Measurements from ENCODE around the gene OVCA2.

Gene OVCA2

DNA sequence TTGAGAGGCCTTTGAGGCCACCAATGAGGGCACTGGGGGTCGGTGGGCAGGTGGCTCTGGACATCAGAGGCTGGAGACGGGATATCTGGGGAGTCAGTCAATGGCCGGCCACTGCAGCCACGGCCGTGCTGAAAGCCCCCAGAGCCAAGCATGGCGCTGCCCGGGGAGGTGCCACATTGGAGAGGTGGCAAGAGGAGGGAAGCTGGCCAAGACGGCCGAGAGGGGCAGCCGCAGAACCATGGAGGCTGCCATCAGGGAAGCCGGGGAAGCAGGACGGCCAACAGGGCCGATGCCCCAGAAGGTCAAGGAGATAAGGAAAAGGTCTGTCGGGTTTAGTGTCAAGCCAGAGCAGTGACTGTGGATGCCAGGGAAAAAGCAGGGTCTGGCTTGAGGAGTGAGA, 26.5 kb upstream of the OVCA2 start:
- H3K4me3 ChIP-seq (replicated peaks in 1 of 2; ENCODE audit: low read depth in 2 of 2, low read length in 2 of 2): no peak overlapping the region
- no peak for DNase-seq (ENCODE audit: low read depth in 2 of 2)
- TF ChIP-seq, protein P1, sequence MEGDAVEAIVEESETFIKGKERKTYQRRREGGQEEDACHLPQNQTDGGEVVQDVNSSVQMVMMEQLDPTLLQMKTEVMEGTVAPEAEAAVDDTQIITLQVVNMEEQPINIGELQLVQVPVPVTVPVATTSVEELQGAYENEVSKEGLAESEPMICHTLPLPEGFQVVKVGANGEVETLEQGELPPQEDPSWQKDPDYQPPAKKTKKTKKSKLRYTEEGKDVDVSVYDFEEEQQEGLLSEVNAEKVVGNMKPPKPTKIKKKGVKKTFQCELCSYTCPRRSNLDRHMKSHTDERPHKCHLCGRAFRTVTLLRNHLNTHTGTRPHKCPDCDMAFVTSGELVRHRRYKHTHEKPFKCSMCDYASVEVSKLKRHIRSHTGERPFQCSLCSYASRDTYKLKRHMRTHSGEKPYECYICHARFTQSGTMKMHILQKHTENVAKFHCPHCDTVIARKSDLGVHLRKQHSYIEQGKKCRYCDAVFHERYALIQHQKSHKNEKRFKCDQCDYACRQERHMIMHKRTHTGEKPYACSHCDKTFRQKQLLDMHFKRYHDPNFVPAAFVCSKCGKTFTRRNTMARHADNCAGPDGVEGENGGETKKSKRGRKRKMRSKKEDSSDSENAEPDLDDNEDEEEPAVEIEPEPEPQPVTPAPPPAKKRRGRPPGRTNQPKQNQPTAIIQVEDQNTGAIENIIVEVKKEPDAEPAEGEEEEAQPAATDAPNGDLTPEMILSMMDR (IDR thresholded peaks at IDR 0.05; ENCODE audit: low read depth, low read length): no peak

DNA sequence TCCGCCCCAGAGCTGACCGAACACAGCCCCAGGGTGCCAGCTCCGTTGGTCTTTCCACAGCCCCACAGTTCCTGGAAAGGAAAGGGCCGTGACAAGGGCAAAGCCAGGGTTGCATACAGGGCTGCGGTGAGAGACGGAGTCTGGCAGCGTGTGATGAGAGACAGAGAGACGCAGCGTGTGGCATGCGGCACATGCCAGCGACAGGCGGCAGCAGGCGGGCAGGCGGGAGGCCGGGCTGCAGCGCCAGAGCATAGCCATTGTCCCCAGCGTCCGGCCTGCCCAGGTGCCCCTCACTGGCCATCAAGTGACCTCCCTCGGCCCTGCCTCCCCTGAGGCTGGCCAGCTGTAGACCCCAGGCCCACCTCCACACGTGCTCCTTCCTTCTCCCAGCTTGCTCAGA, 25.3 kb upstream of the OVCA2 start:
- H3K4me3 ChIP-seq (replicated peaks in 1 of 2; ENCODE audit: low read depth in 2 of 2, low read length in 2 of 2): no peak overlapping the region
- DNase-seq (ENCODE audit: low read depth in 2 of 2): no peak
- TF ChIP-seq, protein P1 (IDR thresholded peaks at IDR 0.05; ENCODE audit: low read depth, low read length): no peak

DNA sequence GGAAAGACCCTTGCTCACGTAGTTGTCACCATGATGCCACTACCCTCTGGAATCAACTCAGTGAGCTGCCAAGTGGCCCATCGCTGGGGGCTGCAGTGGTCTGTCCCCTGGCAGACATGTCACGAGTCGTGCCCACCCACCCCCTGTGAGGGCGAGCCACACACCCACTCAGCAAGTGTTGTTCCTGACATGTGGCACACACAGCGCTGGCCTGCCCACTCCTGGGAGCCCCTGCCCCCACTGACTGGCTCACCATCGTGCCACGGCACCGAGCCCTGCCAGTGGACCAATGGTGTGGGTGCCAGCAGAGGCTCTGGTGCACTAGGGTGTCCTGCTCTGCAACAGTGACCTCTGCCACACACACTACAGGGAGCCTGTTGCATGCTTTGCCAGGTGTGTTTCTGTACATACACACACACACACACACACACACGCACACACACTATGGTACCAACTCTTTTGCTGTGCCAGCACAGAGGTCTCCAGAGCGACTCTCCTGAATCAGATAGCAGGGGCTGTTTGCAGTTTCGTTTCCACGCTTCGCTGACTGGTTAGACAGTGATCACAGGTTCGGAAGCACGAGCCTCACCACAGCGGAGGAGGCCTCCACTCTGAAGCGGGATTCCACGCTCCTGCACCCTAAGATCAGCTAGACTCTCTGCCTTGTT, 24.4 kb upstream of the OVCA2 start:
- no peak for DNase-seq (ENCODE audit: low read depth in 2 of 2)
- H3K4me3 ChIP-seq (replicated peaks in 1 of 2; ENCODE audit: low read depth in 2 of 2, low read length in 2 of 2): no peak overlapping the region
- TF ChIP-seq, protein P1 (IDR thresholded peaks at IDR 0.05; ENCODE audit: low read depth, low read length): no peak

DNA sequence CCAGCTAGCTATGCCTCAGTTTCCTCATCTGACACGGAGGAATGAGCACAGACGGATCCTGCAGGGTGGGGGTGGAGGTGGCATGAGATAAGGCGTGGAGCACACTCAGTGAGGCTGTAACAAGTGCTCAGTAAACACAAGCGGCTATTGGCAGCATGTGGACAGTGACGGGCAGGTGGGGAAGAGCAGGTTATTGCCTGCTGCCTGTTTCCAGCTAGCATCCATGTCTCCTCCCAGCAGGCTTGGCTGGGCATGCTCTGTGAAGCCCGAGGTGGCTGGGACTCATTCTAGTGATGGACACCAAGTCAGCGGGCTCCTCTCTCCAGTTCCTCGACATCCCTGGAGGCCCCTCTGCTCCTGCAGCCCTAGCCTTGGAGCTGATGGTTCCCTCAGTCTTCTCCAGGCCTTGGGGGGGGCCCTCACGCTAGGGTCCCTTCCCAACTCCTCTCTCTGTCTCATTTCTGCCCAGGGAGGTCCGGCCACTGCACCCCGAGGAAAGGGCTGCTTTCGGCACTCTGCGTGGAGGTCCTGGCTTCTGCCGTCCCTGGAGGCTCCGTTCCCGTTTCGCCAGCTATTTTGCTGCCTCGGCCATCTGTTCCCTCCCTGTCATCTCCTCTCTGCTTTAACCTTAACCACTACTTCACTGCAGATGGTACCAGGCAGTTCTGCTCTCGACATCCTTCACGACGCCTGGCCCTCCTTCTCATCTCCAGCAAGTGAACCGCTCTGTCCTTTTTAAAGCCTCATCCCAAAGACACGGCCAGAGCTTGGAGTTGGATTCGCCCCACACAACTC, 22.9 kb upstream of the OVCA2 start:
- H3K4me3 ChIP-seq (replicated peaks in 1 of 2; ENCODE audit: low read depth in 2 of 2, low read length in 2 of 2): no peak overlapping the region
- TF ChIP-seq, protein P1 (IDR thresholded peaks at IDR 0.05; ENCODE audit: low read depth, low read length): no peak
- DNase-seq (ENCODE audit: low read depth in 2 of 2): no peak

DNA sequence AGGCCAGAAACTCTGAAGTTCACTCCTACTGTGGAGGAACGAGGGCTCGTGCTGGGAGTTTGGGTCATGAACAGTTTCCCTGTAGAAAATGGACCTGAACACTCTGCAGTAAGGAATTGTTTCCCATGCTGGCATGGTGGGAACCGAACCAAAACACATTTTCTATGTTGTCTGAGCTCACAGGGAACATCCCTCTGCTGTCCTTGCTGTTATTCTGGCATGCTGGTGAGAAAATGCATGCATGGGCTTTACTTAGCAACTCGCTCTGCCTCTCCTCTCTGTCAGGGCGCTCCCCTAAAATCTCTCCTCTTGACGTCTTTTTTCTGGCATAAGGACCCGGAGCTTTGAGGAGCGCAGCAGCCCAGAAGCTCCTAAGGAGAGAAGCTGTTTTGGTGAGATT, 22.1 kb upstream of the OVCA2 start:
- TF ChIP-seq, protein P1 (IDR thresholded peaks at IDR 0.05; ENCODE audit: low read depth, low read length): no peak
- no peak for DNase-seq (ENCODE audit: low read depth in 2 of 2)
- H3K4me3 ChIP-seq (replicated peaks in 1 of 2; ENCODE audit: low read depth in 2 of 2, low read length in 2 of 2): no peak overlapping the region

DNA sequence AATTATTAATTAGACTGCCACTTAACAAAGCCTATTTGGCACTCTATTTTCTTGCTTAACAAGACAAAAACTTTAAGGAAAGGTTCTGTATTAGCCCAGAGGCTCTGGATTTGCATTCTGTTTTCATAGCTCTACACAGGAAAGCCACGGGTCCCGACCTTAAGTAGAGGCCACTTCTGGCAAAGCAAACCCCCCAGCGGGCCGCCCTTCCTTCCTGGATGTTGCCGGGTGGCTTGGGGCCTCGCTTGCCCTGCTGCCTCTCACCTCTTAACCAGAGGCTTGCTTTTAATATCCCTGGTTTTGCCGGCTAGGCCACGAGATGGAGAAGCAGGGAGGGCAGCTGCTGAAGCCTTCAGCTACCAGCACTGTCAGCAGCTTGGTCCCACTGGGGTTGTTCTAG, 21.1 kb upstream of the OVCA2 start:
- TF ChIP-seq, protein P1 (IDR thresholded peaks at IDR 0.05; ENCODE audit: low read depth, low read length): no peak
- DNase-seq (ENCODE audit: low read depth in 2 of 2): no peak
- H3K4me3 ChIP-seq (replicated peaks in 1 of 2; ENCODE audit: low read depth in 2 of 2, low read length in 2 of 2): no peak overlapping the region
